ENCODE measurements around the gene LGALS7.

The LGALS7 gene

GRCh38 chr19:38726284-38726673 is 47.0 kb downstream of the LGALS7 start:
- Mint-ChIP-seq H3K4me1 (ENCODE audit: low read depth) (peaks cover 4% of the 10 kb centered on the region), H3K27me3 (ENCODE audit: low read depth) (no peaks in the 10 kb centered on the region), H3K4me3 (no peak overlapping the region), H3K9me3 (no peaks in the 10 kb centered on the region), H3K27ac (peak overlapping the region; percentile 20), H3K36me3 (ENCODE audit: low read depth) (peaks cover 54% of the 10 kb centered on the region)
- DNase-seq (ENCODE audit: low spot score) = no peak

- Mint-ChIP-seq H3K36me3 (ENCODE audit: low read depth) (peaks cover 54% of the 10 kb centered on the region), H3K9me3 (no peaks in the 10 kb centered on the region), H3K4me3 (no peak overlapping the region), H3K4me1 (ENCODE audit: low read depth) (peaks cover 4% of the 10 kb centered on the region), H3K27me3 (ENCODE audit: low read depth) (no peaks in the 10 kb centered on the region), H3K27ac (no peak overlapping the region)
- no peak for DNase-seq (ENCODE audit: low spot score)
These were observed 47.6 kb downstream of the LGALS7 start for GRCh38 chr19:38725469-38726283.

GRCh38 chr19:38723990-38724854 is 49.1 kb downstream of the LGALS7 start:
- Mint-ChIP-seq H3K4me1 (ENCODE audit: low read depth) (no peaks in the 10 kb centered on the region), H3K27ac (no peak overlapping the region), H3K4me3 (no peak overlapping the region), H3K27me3 (ENCODE audit: low read depth) (no peaks in the 10 kb centered on the region), H3K36me3 (ENCODE audit: low read depth) (peaks cover 43% of the 10 kb centered on the region), H3K9me3 (no peaks in the 10 kb centered on the region)
- DNase-seq (ENCODE audit: low spot score) = no peak

- no peak for DNase-seq (ENCODE audit: low spot score)
- Mint-ChIP-seq H3K4me3 (no peak overlapping the region), H3K27me3 (ENCODE audit: low read depth) (no peaks in the 10 kb centered on the region), H3K27ac (no peak overlapping the region), H3K36me3 (ENCODE audit: low read depth) (peaks cover 40% of the 10 kb centered on the region), H3K9me3 (no peaks in the 10 kb centered on the region), H3K4me1 (ENCODE audit: low read depth) (no peaks in the 10 kb centered on the region)
These were observed 49.7 kb downstream of the LGALS7 start for GRCh38 chr19:38723606-38723965.

GRCh38 chr19:38722947-38723605 is 50.2 kb downstream of the LGALS7 start:
- no peaks in the 10 kb centered on the region for H3K4me1 Mint-ChIP-seq (ENCODE audit: low read depth)
- no peaks in the 10 kb centered on the region for H3K9me3 Mint-ChIP-seq
- peaks cover 38% of the 10 kb centered on the region for H3K36me3 Mint-ChIP-seq (ENCODE audit: low read depth)
- no peak overlapping the region for H3K27ac Mint-ChIP-seq
- H3K27me3 Mint-ChIP-seq (ENCODE audit: low read depth) = no peaks in the 10 kb centered on the region
- no peak for DNase-seq (ENCODE audit: low spot score)
- H3K4me3 Mint-ChIP-seq = no peak overlapping the region

GRCh38 chr19:38721979-38722773 is 51.1 kb downstream of the LGALS7 start:
- Mint-ChIP-seq H3K4me3 (no peak overlapping the region), H3K9me3 (no peaks in the 10 kb centered on the region), H3K27me3 (ENCODE audit: low read depth) (no peaks in the 10 kb centered on the region), H3K4me1 (ENCODE audit: low read depth) (no peaks in the 10 kb centered on the region), H3K36me3 (ENCODE audit: low read depth) (peaks cover 38% of the 10 kb centered on the region), H3K27ac (no peak overlapping the region)
- no peak for DNase-seq (ENCODE audit: low spot score)

GRCh38 chr19:38721496-38721895 is 51.8 kb downstream of the LGALS7 start:
- H3K36me3 Mint-ChIP-seq (ENCODE audit: low read depth) = peaks cover 32% of the 10 kb centered on the region
- no peak for DNase-seq (ENCODE audit: low spot score)
- H3K4me1 Mint-ChIP-seq (ENCODE audit: low read depth) = no peaks in the 10 kb centered on the region
- no peak overlapping the region for H3K4me3 Mint-ChIP-seq
- no peaks in the 10 kb centered on the region for H3K27me3 Mint-ChIP-seq (ENCODE audit: low read depth)
- no peak overlapping the region for H3K27ac Mint-ChIP-seq
- no peaks in the 10 kb centered on the region for H3K9me3 Mint-ChIP-seq
